Dendritic cell treated with granulocyte-macrophage colony-stimulating factor and Interleukin-4, amounts not matched to agents 40 ng/mL and 50 ng/mL, for 4 days (primary cell): ENCODE results near the gene ZNF276.
A peak's percentile ranks its signal among the peaks of the same experiment; 100 is the strongest.
"Not testable (repeated sequence)": the region's sequence is repeated elsewhere in the genome, so short reads cannot be mapped to it uniquely, and the experiment has no call there.

Experiments
- H3K27ac Mint-ChIP-seq: one replicate; pipeline ENCODE4 v1.8.0; 2022; ENCODE audit warnings: mild to moderate bottlenecking, mixed read lengths
- H3K27me3 Mint-ChIP-seq: one replicate; pipeline ENCODE4 v1.8.0; 2022; ENCODE audit warnings: mild to moderate bottlenecking, mixed read lengths
- H3K36me3 Mint-ChIP-seq: one replicate; pipeline ENCODE4 v1.8.0; 2022; ENCODE audit warnings: low read depth, mixed read lengths
- H3K4me1 Mint-ChIP-seq: one replicate; pipeline ENCODE4 v1.8.0; 2022; ENCODE audit warnings: low read depth, mixed read lengths
- H3K4me3 Mint-ChIP-seq: one replicate; pipeline ENCODE4 v1.8.0; 2022; ENCODE audit warnings: mild to moderate bottlenecking, moderate library complexity, mixed read lengths
- H3K9me3 Mint-ChIP-seq: one replicate; pipeline ENCODE4 v1.8.0; 2022; ENCODE audit warnings: mixed read lengths
- intact Hi-C: fragments of 100-400 bp; cut with micrococcal nuclease; formaldehyde crosslinking; loops from one replicate; pipeline ENCODE4 v1.15.0; 2022

Gene ZNF276

GRCh38 chr16:89720813-89721545 is at the start of gene ZNF276, which contains the start of gene VPS9D1:
TSS of gene ZNF276 (plus strand) at chr16:89721537. CDS start at chr16:89721641, 104 bp downstream.
TSS of gene VPS9D1 (minus strand) at chr16:89720898. CDS start at chr16:89720861, 37 bp downstream.
- Mint-ChIP-seq H3K27me3 (no peaks in the 10 kb centered on the region), H3K27ac (peak within 1 kb of the TSS; percentile 91), H3K9me3 (no peaks in the 10 kb centered on the region), H3K4me1 (peaks cover 59% of the 10 kb centered on the region), H3K36me3 (peaks cover 65% of the 10 kb centered on the region), H3K4me3 (peak within 1 kb of the TSS; percentile 80)
- intact Hi-C loops, result no loop called here

- H3K4me1 Mint-ChIP-seq, intact Hi-C loops, H3K27ac Mint-ChIP-seq, H3K4me3 Mint-ChIP-seq, H3K9me3 Mint-ChIP-seq, H3K27me3 Mint-ChIP-seq: not testable (repeated sequence)
- H3K36me3 Mint-ChIP-seq, result peaks cover 14% of the 10 kb centered on the region
Measured at GRCh38 chr16:89671565-89671964, 49.8 kb upstream of the ZNF276 start.

- Mint-ChIP-seq H3K4me3 (no peak overlapping the region), H3K27me3 (peaks cover 6% of the 10 kb centered on the region), H3K27ac (no peak overlapping the region), H3K4me1 (peaks cover 6% of the 10 kb centered on the region), H3K36me3 (peaks cover 14% of the 10 kb centered on the region), H3K9me3 (no peaks in the 10 kb centered on the region)
- intact Hi-C loops, result no loop called here
Measured at GRCh38 chr16:89672177-89672941, 49.0 kb upstream of the ZNF276 start.

- intact Hi-C loops, result no loop called here
Measured at GRCh38 chr16:89678258-89678657, 43.1 kb upstream of the ZNF276 start.

GRCh38 chr16:89685916-89686315 is 35.4 kb upstream of the ZNF276 start:
- intact Hi-C loops, result no loop called here
- H3K4me3 Mint-ChIP-seq, result peak overlapping the region; percentile 32
- peaks cover 19% of the 10 kb centered on the region for H3K4me1 Mint-ChIP-seq
- H3K36me3 Mint-ChIP-seq, result peaks cover 28% of the 10 kb centered on the region
- H3K27ac Mint-ChIP-seq, result peak overlapping the region; percentile 86
- H3K9me3 Mint-ChIP-seq, result peaks cover 17% of the 10 kb centered on the region
- no peaks in the 10 kb centered on the region for H3K27me3 Mint-ChIP-seq

More at GRCh38 chr16:89678258-89678657, 43.1 kb upstream of the ZNF276 start:
- no peaks in the 10 kb centered on the region for H3K27me3 Mint-ChIP-seq
- H3K36me3 Mint-ChIP-seq, result no peaks in the 10 kb centered on the region
- no peaks in the 10 kb centered on the region for H3K9me3 Mint-ChIP-seq
- H3K4me3 Mint-ChIP-seq, result no peak overlapping the region
- no peaks in the 10 kb centered on the region for H3K4me1 Mint-ChIP-seq
- no peak overlapping the region for H3K27ac Mint-ChIP-seq

GRCh38 chr16:89686520-89687091 is 34.7 kb upstream of the ZNF276 start, which contains the start of gene CDK10:
TSS of gene CDK10 (plus strand) at chr16:89686689. CDS start at chr16:89686711, 22 bp downstream.
- H3K9me3 Mint-ChIP-seq, result peaks cover 17% of the 10 kb centered on the region
- intact Hi-C loops, result no loop called here
- H3K27me3 Mint-ChIP-seq, result no peaks in the 10 kb centered on the region
- H3K27ac Mint-ChIP-seq, result peak within 1 kb of the TSS; percentile 86
- peaks cover 35% of the 10 kb centered on the region for H3K36me3 Mint-ChIP-seq
- H3K4me1 Mint-ChIP-seq, result peaks cover 19% of the 10 kb centered on the region
- peak within 1 kb of the TSS; percentile 94 for H3K4me3 Mint-ChIP-seq

GRCh38 chr16:89687092-89687940 is 34.0 kb upstream of the ZNF276 start:
- peak overlapping the region; percentile 94 for H3K4me3 Mint-ChIP-seq
- peak overlapping the region; percentile 86 for H3K27ac Mint-ChIP-seq
- peaks cover 42% of the 10 kb centered on the region for H3K36me3 Mint-ChIP-seq
- peaks cover 17% of the 10 kb centered on the region for H3K9me3 Mint-ChIP-seq
- peaks cover 19% of the 10 kb centered on the region for H3K4me1 Mint-ChIP-seq
- intact Hi-C loops, result no loop called here
- H3K27me3 Mint-ChIP-seq, result no peaks in the 10 kb centered on the region

GRCh38 chr16:89688395-89688794 is 32.9 kb upstream of the ZNF276 start:
- Mint-ChIP-seq H3K4me1 (peaks cover 19% of the 10 kb centered on the region), H3K9me3 (peaks cover 17% of the 10 kb centered on the region), H3K36me3 (peaks cover 53% of the 10 kb centered on the region), H3K27me3 (no peaks in the 10 kb centered on the region), H3K4me3 (no peak overlapping the region), H3K27ac (no peak overlapping the region)
- intact Hi-C loops, result no loop called here

- Mint-ChIP-seq H3K9me3 (peaks cover 17% of the 10 kb centered on the region), H3K4me1 (peaks cover 19% of the 10 kb centered on the region), H3K4me3 (no peak overlapping the region), H3K27me3 (no peaks in the 10 kb centered on the region), H3K27ac (no peak overlapping the region), H3K36me3 (peaks cover 60% of the 10 kb centered on the region)
- intact Hi-C loops, result no loop called here
Measured at GRCh38 chr16:89689142-89689541, 32.2 kb upstream of the ZNF276 start.

- H3K27me3 Mint-ChIP-seq, intact Hi-C loops, H3K27ac Mint-ChIP-seq, H3K4me3 Mint-ChIP-seq: not testable (repeated sequence)
- Mint-ChIP-seq H3K9me3 (peaks cover 15% of the 10 kb centered on the region), H3K4me1 (peaks cover 19% of the 10 kb centered on the region), H3K36me3 (peaks cover 65% of the 10 kb centered on the region)
Measured at GRCh38 chr16:89689621-89690020, 31.7 kb upstream of the ZNF276 start.

GRCh38 chr16:89690392-89690901 is 30.9 kb upstream of the ZNF276 start:
- Mint-ChIP-seq H3K27ac (no peak overlapping the region), H3K4me1 (peaks cover 19% of the 10 kb centered on the region), H3K4me3 (no peak overlapping the region), H3K27me3 (no peaks in the 10 kb centered on the region), H3K9me3 (peaks cover 7% of the 10 kb centered on the region), H3K36me3 (peaks cover 73% of the 10 kb centered on the region)
- intact Hi-C loops, result no loop called here

- Mint-ChIP-seq H3K27me3 (no peaks in the 10 kb centered on the region), H3K4me1 (peaks cover 20% of the 10 kb centered on the region), H3K36me3 (peaks cover 79% of the 10 kb centered on the region), H3K9me3 (no peaks in the 10 kb centered on the region), H3K27ac (no peak overlapping the region), H3K4me3 (no peak overlapping the region)
- intact Hi-C loops, result no loop called here
Measured at GRCh38 chr16:89691231-89691985, 29.9 kb upstream of the ZNF276 start.
